ENCODE data around the gene DKKL1. TPM values are rescaled to one million over a fixed set of nuclear protein-coding genes. Genes with fewer than 3 reads are reported as not detected.

DKKL1 gene
- polyA plus RNA-seq, 1 donor from 2014 or later = 2.8 TPM

DNA sequence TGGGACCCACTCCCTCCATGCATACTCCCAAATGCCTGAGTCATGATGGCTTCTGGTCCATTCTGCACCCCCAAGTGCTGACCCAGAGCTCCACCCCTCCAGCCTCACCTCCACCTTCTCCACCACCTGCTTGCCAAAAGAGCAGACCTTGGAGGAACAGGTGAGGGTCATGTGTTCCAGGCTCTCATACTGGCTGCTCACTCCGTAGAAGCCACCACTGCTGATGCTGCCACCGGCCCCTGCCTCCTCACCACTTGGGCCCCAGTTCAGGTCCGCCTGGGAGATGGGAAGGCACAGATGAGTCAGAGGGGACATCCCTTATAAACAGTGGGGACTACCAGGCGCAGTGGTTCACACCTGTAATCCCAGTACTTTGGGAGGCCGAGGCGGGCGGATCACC is 20.6 kb upstream of the DKKL1 start:
- Histone ChIP-seq H3K9me3 (ENCODE audit: low read length) (no peaks in the 10 kb centered on the region), H3K4me3 (ENCODE audit: low read length) (no peak overlapping the region), H3K4me2 (ENCODE audit: low read length) (no peak overlapping the region), H2AFZ (ENCODE audit: low read depth, low read length) (no peak overlapping the region), H3K27me3 (ENCODE audit: insufficient read depth, low read depth, low read length) (no peaks in the 10 kb centered on the region), H3K9ac (ENCODE audit: low read length) (no peak overlapping the region), H3F3A (ENCODE audit: insufficient read depth, low read length, poor library complexity, severe bottlenecking) (no peaks in the 10 kb centered on the region), H3K79me2 (replicated peaks; ENCODE audit: insufficient read depth, low read length) (no peaks in the 10 kb centered on the region), H4K20me1 (ENCODE audit: insufficient read depth) (no peaks in the 10 kb centered on the region), H3K36me3 (ENCODE audit: insufficient read depth, low read length) (no peaks in the 10 kb centered on the region), H3K27ac (ENCODE audit: low read length) (no peak overlapping the region), H3K9me2 (ENCODE audit: insufficient read depth, low read length) (no peaks in the 10 kb centered on the region)
- no peak for TF ChIP-seq TAF1 (IDR thresholded peaks at IDR 0.05; ENCODE audit: low read depth)
- no peak for TF ChIP-seq RAD21 (conservative IDR thresholded peaks at IDR 0.05)
- no peak for TF ChIP-seq POLR2AphosphoS5 (IDR thresholded peaks at IDR 0.05)

DNA sequence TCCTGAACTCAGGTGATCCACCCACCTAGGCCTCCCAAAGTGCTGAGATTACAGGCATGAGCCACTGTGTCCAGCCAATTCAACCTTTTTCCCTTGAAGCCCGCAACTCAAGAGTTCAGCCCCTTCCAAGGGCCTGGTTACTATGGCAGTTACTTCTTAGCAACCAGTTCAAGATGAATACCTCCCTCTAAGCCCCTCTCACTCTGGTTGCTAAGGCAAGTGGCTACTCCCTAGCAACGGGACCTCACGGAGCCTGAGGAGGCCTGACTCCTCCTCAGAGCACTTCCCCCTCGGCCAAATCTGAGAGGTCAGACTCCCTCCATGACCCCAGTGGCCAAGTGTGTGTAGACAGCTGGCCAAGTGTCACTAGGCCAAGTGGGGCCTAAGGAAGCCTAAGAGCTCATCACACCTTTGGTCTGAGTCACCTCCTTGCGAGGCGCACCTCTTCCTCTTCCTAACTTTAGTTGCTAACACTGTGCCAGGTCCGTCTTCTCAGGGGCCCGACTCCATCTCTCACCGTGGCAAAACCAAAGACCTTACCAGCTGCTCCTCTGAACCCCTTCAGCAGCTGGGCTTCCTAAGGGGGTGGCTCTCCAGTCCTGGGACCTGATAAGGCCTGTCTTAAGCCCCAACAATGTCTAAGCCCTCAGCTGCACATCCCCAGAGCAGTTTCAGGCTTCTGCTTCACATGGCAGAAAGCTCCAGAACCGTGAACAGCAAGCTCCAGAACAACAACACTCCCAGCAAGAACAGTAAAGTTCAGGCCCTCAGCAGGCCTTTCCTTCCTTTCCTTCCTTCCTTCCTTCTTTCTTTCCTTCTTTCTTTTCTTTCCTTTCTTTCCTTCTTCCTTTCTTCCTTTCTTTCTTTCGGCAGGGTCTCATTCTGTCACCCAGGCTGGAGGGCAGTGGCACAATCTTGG is 18.9 kb upstream of the DKKL1 start:
- Histone ChIP-seq H3K27me3 (ENCODE audit: insufficient read depth, low read depth, low read length) (no peaks in the 10 kb centered on the region), H3K4me2 (ENCODE audit: low read length) (no peak overlapping the region), H3F3A (ENCODE audit: insufficient read depth, low read length, poor library complexity, severe bottlenecking) (no peaks in the 10 kb centered on the region), H2AFZ (ENCODE audit: low read depth, low read length) (no peak overlapping the region), H3K9ac (ENCODE audit: low read length) (no peak overlapping the region), H3K4me3 (ENCODE audit: low read length) (no peak overlapping the region), H3K79me2 (replicated peaks; ENCODE audit: insufficient read depth, low read length) (no peaks in the 10 kb centered on the region), H3K27ac (ENCODE audit: low read length) (no peak overlapping the region), H3K36me3 (ENCODE audit: insufficient read depth, low read length) (no peaks in the 10 kb centered on the region), H3K9me2 (ENCODE audit: insufficient read depth, low read length) (no peaks in the 10 kb centered on the region), H4K20me1 (ENCODE audit: insufficient read depth) (no peaks in the 10 kb centered on the region), H3K9me3 (ENCODE audit: low read length) (no peaks in the 10 kb centered on the region)
- TF ChIP-seq RAD21 (conservative IDR thresholded peaks at IDR 0.05) (no peak), POLR2AphosphoS5 (IDR thresholded peaks at IDR 0.05) (no peak), MXI1 (conservative IDR thresholded peaks at IDR 0.05; ENCODE audit: poor library complexity, severe bottlenecking) (no peak), EZH2 (IDR thresholded peaks at IDR 0.05; ENCODE audit: borderline replicate concordance, insufficient read depth, low read length, poor library complexity, severe bottlenecking) (no peak), EP300 (conservative IDR thresholded peaks at IDR 0.05; ENCODE audit: poor library complexity, severe bottlenecking) (no peak), SMC3 (conservative IDR thresholded peaks at IDR 0.05; ENCODE audit: poor library complexity) (no peak), TAF1 (IDR thresholded peaks at IDR 0.05; ENCODE audit: low read depth) (no peak)
- TF ChIP-seq, protein P1, sequence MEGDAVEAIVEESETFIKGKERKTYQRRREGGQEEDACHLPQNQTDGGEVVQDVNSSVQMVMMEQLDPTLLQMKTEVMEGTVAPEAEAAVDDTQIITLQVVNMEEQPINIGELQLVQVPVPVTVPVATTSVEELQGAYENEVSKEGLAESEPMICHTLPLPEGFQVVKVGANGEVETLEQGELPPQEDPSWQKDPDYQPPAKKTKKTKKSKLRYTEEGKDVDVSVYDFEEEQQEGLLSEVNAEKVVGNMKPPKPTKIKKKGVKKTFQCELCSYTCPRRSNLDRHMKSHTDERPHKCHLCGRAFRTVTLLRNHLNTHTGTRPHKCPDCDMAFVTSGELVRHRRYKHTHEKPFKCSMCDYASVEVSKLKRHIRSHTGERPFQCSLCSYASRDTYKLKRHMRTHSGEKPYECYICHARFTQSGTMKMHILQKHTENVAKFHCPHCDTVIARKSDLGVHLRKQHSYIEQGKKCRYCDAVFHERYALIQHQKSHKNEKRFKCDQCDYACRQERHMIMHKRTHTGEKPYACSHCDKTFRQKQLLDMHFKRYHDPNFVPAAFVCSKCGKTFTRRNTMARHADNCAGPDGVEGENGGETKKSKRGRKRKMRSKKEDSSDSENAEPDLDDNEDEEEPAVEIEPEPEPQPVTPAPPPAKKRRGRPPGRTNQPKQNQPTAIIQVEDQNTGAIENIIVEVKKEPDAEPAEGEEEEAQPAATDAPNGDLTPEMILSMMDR (IDR thresholded peaks at IDR 0.05; ENCODE audit: poor library complexity, severe bottlenecking) = no peak
- TF ChIP-seq, protein P2, sequence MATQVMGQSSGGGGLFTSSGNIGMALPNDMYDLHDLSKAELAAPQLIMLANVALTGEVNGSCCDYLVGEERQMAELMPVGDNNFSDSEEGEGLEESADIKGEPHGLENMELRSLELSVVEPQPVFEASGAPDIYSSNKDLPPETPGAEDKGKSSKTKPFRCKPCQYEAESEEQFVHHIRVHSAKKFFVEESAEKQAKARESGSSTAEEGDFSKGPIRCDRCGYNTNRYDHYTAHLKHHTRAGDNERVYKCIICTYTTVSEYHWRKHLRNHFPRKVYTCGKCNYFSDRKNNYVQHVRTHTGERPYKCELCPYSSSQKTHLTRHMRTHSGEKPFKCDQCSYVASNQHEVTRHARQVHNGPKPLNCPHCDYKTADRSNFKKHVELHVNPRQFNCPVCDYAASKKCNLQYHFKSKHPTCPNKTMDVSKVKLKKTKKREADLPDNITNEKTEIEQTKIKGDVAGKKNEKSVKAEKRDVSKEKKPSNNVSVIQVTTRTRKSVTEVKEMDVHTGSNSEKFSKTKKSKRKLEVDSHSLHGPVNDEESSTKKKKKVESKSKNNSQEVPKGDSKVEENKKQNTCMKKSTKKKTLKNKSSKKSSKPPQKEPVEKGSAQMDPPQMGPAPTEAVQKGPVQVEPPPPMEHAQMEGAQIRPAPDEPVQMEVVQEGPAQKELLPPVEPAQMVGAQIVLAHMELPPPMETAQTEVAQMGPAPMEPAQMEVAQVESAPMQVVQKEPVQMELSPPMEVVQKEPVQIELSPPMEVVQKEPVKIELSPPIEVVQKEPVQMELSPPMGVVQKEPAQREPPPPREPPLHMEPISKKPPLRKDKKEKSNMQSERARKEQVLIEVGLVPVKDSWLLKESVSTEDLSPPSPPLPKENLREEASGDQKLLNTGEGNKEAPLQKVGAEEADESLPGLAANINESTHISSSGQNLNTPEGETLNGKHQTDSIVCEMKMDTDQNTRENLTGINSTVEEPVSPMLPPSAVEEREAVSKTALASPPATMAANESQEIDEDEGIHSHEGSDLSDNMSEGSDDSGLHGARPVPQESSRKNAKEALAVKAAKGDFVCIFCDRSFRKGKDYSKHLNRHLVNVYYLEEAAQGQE (IDR thresholded peaks at IDR 0.05; ENCODE audit: borderline replicate concordance) = no peak
